Natural killer cell treated with Interleukin-12 subunit alpha and Interleukin-12 subunit beta and Interleukin-15 and Interleukin-18, amount 100 ng/mL, for 72 hours (primary cell): ENCODE data around the gene MYO6. TPM values are rescaled to one million over a fixed set of nuclear protein-coding genes. Genes with fewer than 3 reads are reported as not detected.
A peak's percentile ranks its signal among the peaks of the same experiment; 100 is the strongest.

Source experiments
- ATAC-seq, 2 donors: fragments of 150-1000 bp; cut with Tn5 transposase in 1 of 2; sonication (Bioruptor Pico), chemical (Tn5 transposase) in 1 of 2; 2 replicates each; pipeline ENCODE4 v1.10.0; 2021
- DNase-seq: peaks from one replicate; pipeline ENCODE4 v3.0.0; 2022; ENCODE audit warnings: low spot score
- H3K27ac Mint-ChIP-seq, 2 donors: 1 replicate in 1 of 2; 2 replicates in 1 of 2; pipeline ENCODE4 v1.8.0; 2022; ENCODE audit warnings: mixed read lengths in 2 of 2, mild to moderate bottlenecking in 1 of 2, moderate library complexity in 1 of 2
- H3K27me3 Mint-ChIP-seq, 2 donors: 1 replicate in 1 of 2; 2 replicates in 1 of 2; pipeline ENCODE4 v1.8.0; 2022; ENCODE audit warnings: mixed read lengths in 2 of 2
- H3K36me3 Mint-ChIP-seq: one replicate; pipeline ENCODE4 v1.8.0; 2022; ENCODE audit warnings: mixed read lengths
- H3K4me1 Mint-ChIP-seq, 2 donors: 1 replicate in 1 of 2; 2 replicates in 1 of 2; pipeline ENCODE4 v1.8.0; 2022; ENCODE audit warnings: low read depth in 2 of 2, mixed read lengths in 2 of 2, mild to moderate bottlenecking in 1 of 2
- H3K4me3 Mint-ChIP-seq: one replicate; pipeline ENCODE4 v1.8.0; 2022; ENCODE audit warnings: mixed read lengths
- H3K9me3 Mint-ChIP-seq: 2 replicates; pipeline ENCODE4 v1.8.0; 2022; ENCODE audit warnings: mixed read lengths
- total RNA-seq, 2 donors: library from RNA; stranded (reverse); gene quantifications; one replicate each; pipeline ENCODE4 v1.2.3, GENCODE V29; 2022

The MYO6 gene
- total RNA-seq, 2 donors from 2014 or later = 6.4 to 6.8 TPM

DNA sequence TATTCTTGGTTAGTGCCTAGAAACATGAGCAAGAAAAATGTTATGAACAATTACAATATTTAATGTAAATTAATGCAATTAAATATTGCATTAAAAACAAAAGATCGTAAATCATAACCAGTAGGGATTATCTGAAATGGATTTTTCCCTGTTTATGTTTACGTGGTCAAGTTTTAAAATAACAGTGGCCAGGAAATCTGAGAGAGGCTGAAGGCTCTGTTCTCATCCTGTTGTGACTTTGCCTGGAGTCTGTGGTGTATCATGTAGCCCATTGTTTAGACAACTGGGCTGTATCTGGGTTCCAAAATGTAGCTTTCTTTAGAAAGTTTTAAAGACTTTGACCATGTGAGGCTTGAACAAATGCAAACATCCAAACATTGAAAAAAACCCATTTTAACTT, 2.4 kb downstream of the MYO6 start:
- Mint-ChIP-seq H3K4me3 (peak overlapping the region; percentile 1), H3K9me3 (no peaks in the 10 kb centered on the region), H3K27me3 (peaks cover 12 to 23% of the 10 kb centered on the region in 2 donors), H3K36me3 (no peaks in the 10 kb centered on the region), H3K27ac (no peak overlapping the region), H3K4me1 (peaks cover 4 to 6% of the 10 kb centered on the region in 2 donors)
- ATAC-seq (no peak), DNase-seq (no peak)

DNA sequence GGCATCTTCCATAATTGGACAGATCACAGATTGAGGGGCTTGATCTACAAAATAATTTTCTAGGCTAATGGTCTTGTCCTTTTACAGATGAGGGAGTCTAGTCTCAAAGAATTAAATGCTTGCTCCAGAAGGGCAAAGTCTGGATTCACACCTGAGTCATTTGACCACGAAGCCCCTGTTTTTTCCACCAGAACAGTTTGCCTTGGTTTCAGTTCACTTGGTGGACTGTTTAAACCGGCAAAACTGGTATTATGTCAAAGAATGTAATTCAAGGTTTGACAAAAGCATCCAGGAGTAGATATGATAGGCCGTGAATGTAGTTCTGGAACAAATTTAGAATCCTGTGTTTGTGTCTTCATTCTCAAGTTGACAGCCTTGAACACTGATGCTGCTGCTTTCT, 3.3 kb downstream of the MYO6 start:
- no peaks in the 10 kb centered on the region for H3K9me3 Mint-ChIP-seq
- peaks cover 10 to 17% of the 10 kb centered on the region in 2 donors for H3K27me3 Mint-ChIP-seq
- no peak overlapping the region for H3K27ac Mint-ChIP-seq
- peaks cover 4 to 6% of the 10 kb centered on the region in 2 donors for H3K4me1 Mint-ChIP-seq
- H3K36me3 Mint-ChIP-seq = no peaks in the 10 kb centered on the region
- H3K4me3 Mint-ChIP-seq = no peak overlapping the region
- DNase-seq (no peak), ATAC-seq (no peak)

DNA sequence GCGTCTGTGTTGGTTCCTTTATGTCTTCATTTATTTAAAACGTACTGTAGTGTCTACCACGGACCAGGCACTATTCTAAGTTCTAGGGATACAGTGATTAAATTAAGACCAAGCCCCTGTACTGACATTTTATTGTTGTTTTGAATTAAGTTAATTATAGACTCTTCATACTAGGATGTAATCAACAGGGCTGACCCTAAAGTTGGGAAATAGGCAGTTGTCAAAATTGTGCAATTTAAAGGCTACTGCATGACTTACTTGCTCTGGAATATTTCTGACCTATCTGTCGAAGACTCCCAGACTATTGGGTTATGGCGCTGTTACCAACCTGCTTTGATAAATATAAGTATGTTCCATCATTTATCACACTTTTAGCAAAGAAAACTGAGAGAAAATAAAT, 6.7 kb downstream of the MYO6 start:
- ATAC-seq (no peak), DNase-seq (no peak)
- Mint-ChIP-seq H3K27ac (no peak overlapping the region), H3K4me1 (no peaks in the 10 kb centered on the region), H3K9me3 (no peaks in the 10 kb centered on the region), H3K4me3 (no peak overlapping the region), H3K27me3 (peaks cover 0 to 10% of the 10 kb centered on the region in 2 donors), H3K36me3 (no peaks in the 10 kb centered on the region)

DNA sequence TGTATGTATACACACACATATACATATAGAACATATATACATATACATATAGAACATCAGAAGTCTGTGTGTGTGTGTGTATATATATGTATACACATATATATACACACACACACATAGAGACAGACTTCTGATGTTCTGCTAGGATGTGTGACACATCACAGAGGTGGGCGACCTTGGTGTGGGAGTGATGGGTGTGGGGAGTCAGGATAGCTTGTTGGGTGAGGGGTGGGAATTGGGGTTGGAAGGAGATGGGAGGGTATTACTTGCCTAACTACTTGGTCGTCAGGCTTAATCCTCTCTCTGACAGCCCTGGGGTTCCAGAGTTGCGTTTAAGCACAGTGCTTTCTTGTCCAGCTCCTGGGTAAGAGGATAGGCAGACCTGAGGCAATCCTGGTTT, 8.3 kb downstream of the MYO6 start:
- H3K4me3 Mint-ChIP-seq = no peak overlapping the region

DNA sequence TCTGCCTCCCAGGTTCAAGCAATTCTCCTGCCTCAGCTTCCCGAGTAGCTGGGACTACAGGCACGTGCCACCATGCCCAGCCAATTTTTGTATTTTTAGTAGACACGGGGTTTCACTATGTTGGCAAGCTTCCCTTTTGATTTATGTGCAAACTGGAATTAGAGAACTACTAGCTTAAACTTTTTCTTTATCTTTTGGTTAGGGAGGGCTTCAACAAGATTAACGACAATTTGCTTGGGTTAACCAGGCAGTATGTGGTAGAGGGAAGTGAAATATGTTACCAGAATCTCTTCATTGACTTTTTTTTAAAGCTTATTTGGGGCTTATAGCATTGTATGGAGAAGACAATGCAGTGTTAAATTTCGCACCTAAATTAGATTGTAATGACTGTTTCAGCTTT, 9.0 kb downstream of the MYO6 start:
- H3K36me3 Mint-ChIP-seq = no peaks in the 10 kb centered on the region
- H3K4me3 Mint-ChIP-seq = no peak overlapping the region
- H3K27me3 Mint-ChIP-seq = peaks cover 0 to 14% of the 10 kb centered on the region in 2 donors
- H3K9me3 Mint-ChIP-seq = no peaks in the 10 kb centered on the region
- DNase-seq = no peak
- H3K27ac Mint-ChIP-seq = no peak overlapping the region
- no peak for ATAC-seq
- H3K4me1 Mint-ChIP-seq = no peaks in the 10 kb centered on the region

More for the DNA sequence above, 8.3 kb downstream of the MYO6 start:
- Mint-ChIP-seq H3K4me1 (no peaks in the 10 kb centered on the region), H3K27ac (no peak overlapping the region), H3K36me3 (no peaks in the 10 kb centered on the region), H3K9me3 (no peaks in the 10 kb centered on the region), H3K27me3 (peaks cover 0 to 14% of the 10 kb centered on the region in 2 donors)
- DNase-seq = no peak
- ATAC-seq = no peak

DNA sequence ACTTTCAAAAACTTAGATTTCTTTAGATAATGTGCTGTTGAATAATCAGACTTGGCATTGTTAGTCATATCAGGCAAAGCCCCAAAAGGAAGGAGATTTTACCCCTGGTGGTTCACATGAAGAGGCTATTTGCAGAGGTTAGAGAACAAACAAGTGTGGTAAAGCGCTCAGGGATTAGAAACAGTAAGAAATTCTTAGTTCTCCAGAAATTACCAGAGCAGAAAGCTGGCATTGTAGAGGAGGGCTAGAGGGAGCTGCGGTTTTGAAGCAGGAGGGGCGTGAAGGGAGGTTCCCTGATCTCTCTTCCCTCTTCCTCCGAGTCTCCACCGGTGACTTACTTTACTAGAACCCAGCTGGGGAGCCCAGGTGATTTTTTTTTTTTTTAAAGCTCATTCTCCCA, 10.2 kb downstream of the MYO6 start:
- no peaks in the 10 kb centered on the region for H3K4me1 Mint-ChIP-seq
- no peak for ATAC-seq
- DNase-seq = no peak
- no peaks in the 10 kb centered on the region for H3K36me3 Mint-ChIP-seq
- no peaks in the 10 kb centered on the region for H3K9me3 Mint-ChIP-seq
- H3K4me3 Mint-ChIP-seq = no peak overlapping the region
- no peak overlapping the region for H3K27ac Mint-ChIP-seq
- peaks cover 0 to 14% of the 10 kb centered on the region in 2 donors for H3K27me3 Mint-ChIP-seq

DNA sequence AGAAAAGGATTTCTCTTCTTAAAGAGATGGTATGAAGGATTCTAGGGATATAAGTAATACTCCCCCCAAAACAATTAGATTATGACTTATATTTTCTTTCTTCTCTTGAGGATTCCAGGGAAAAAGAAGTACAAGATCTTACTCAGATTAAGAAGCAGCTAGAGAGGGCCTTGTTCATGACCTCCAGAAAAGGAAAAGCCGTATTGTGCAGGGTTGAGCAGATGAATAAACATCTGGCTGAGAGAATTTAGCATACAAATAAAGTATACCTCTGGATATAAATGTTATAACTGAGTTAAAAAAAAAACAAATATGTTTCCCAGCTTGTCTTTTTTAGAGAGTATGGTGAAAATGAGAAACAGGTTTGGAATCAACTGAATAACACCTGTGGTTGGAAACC, 11.3 kb downstream of the MYO6 start:
- no peaks in the 10 kb centered on the region for H3K9me3 Mint-ChIP-seq
- ATAC-seq (no peak), DNase-seq (no peak)
- no peaks in the 10 kb centered on the region for H3K36me3 Mint-ChIP-seq
- no peak overlapping the region for H3K4me3 Mint-ChIP-seq
- no peak overlapping the region for H3K27ac Mint-ChIP-seq
- no peaks in the 10 kb centered on the region for H3K4me1 Mint-ChIP-seq
- peaks cover 0 to 11% of the 10 kb centered on the region in 2 donors for H3K27me3 Mint-ChIP-seq

DNA sequence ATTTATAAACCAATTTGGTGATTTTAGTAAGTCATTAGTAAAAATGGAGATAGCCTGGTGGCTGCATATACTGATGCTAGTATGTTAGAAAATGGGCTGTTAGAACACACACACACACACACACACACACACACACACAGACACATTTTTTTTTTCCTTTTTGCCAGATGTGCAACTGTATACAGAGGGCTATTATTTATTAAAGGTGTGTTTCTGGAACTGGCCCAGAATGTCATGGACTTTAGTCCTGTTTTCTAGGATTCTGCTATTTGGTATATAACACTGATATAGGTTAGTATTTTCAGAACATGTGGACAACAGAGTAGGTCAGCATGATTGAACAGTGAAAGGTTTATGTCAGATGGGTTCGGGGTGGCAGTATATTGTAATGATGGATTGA, 12.4 kb downstream of the MYO6 start:
- Mint-ChIP-seq H3K27ac (no peak overlapping the region), H3K4me3 (no peak overlapping the region), H3K27me3 (peaks cover 0 to 9% of the 10 kb centered on the region in 2 donors), H3K36me3 (no peaks in the 10 kb centered on the region), H3K9me3 (no peaks in the 10 kb centered on the region), H3K4me1 (no peaks in the 10 kb centered on the region)
- ATAC-seq = no peak
- DNase-seq = no peak

DNA sequence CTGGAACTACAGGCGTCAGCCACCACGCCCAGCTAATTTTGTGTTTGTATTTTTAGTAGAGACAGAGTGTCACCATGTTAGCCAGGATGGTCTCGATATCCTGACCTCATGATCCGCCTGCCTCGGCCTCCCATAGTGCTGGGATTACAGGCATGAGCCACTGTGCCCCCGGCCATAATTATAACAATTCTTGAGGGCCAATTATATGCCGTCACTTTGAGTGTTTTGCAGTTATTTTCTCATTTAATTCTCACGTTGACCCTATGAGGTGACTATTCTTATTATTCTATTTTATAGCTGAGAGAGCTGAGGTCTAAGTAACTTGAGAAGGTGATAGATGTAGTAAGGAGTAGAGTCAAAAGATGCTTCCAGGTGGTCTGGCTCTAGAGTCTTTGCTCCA, 13.0 kb downstream of the MYO6 start:
- Mint-ChIP-seq H3K27me3 (peaks cover 0 to 9% of the 10 kb centered on the region in 2 donors), H3K4me1 (no peaks in the 10 kb centered on the region), H3K4me3 (no peak overlapping the region), H3K9me3 (no peaks in the 10 kb centered on the region), H3K36me3 (no peaks in the 10 kb centered on the region), H3K27ac (no peak overlapping the region)
- no peak for DNase-seq
- ATAC-seq = no peak

DNA sequence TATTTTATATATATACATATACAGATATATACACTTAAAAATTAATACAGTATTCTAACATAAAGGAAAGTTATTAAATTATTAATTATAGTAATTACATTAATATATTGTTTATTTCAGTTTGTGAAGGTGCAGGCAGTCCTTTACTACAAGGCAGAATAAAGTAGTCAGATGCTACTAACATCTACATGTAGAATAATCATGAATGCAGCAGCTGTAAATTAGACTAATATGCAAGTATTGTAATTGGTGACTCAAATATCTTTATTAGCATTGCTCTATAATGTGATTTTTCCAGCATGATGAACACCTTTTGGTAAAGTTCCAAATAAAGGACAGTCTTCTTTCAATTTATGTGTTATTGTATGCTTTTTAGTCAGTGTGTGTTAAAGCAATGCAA, 17.3 kb downstream of the MYO6 start:
- peaks cover 0 to 2% of the 10 kb centered on the region in 2 donors for H3K27me3 Mint-ChIP-seq
- H3K27ac Mint-ChIP-seq = no peak overlapping the region
- no peak for DNase-seq
- H3K36me3 Mint-ChIP-seq = no peaks in the 10 kb centered on the region
- no peak for ATAC-seq
- H3K9me3 Mint-ChIP-seq = no peaks in the 10 kb centered on the region
- no peak overlapping the region for H3K4me3 Mint-ChIP-seq
- H3K4me1 Mint-ChIP-seq = peaks cover 2 to 10% of the 10 kb centered on the region in 2 donors

DNA sequence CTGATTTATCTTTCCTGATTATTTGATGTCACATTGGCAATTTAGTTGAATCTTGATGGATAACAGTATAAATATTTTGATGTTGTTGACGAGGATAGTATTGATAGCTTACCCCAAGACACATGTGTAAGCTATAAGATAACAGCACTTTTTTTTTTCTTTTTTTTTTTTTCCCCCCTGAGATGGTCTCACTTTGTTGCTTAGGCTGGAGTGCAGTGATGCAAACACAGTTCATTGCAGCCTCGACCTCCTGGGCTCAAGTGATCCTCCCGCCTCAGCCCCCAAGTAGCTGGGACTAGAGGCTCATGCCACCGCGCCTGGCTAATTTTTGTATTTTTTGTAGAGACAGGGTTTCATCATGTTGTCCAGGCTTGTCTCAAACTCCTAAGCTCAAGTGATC, 21.8 kb downstream of the MYO6 start:
- Mint-ChIP-seq H3K27ac (no peak overlapping the region), H3K27me3 (peaks cover 0 to 6% of the 10 kb centered on the region in 2 donors), H3K9me3 (no peaks in the 10 kb centered on the region), H3K4me3 (no peak overlapping the region), H3K4me1 (peaks cover 2 to 10% of the 10 kb centered on the region in 2 donors), H3K36me3 (no peaks in the 10 kb centered on the region)
- no peak for DNase-seq
- no peak for ATAC-seq

DNA sequence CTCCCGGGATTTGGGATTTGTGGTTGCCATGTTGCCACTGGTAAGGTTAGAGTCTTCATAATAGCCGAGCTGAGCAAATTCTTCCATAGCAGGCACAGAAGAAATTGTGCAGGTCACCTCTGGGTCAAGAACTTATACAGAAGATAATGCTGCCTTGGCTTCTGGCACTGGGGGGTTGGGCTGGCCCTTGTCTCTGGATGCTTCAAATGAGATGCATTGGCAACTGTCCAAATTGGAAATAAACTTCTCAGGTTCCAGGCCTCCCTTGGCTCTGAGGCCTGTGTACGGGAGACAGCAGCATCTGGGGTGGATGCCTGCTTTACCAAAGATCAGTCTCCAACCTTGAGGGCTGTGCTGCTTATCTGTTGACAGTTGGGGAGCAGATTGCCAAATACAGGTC, 26.2 kb downstream of the MYO6 start:
- ATAC-seq (no peak), DNase-seq (no peak)
- Mint-ChIP-seq H3K27ac (no peak overlapping the region), H3K9me3 (no peaks in the 10 kb centered on the region), H3K4me1 (peaks cover 0 to 6% of the 10 kb centered on the region in 2 donors), H3K27me3 (peaks cover 0 to 3% of the 10 kb centered on the region in 2 donors), H3K4me3 (no peak overlapping the region), H3K36me3 (no peaks in the 10 kb centered on the region)

DNA sequence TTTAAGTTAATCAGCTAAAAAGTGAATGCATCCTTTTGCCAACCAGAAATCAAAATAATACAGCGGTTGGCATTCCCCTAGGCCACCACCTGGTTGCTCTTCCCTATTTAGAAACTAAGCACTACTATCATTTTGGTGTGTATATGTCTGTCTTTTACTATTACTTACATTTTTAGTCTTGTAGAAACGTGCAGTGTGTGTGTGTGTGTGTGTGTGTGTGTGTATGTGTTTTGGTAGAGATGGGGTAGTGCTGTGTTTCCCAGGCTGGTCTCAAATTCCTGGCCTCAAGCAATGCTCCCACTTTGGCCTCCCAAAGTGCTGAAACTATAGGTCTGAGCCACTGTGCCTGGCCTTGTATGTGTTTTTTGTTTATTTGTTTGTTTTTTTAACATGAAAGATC, 27.4 kb downstream of the MYO6 start:
- no peak for DNase-seq
- H3K27ac Mint-ChIP-seq = no peak overlapping the region
- H3K4me1 Mint-ChIP-seq = peaks cover 3 to 12% of the 10 kb centered on the region in 2 donors
- no peaks in the 10 kb centered on the region for H3K9me3 Mint-ChIP-seq
- no peak overlapping the region for H3K4me3 Mint-ChIP-seq
- H3K36me3 Mint-ChIP-seq = no peaks in the 10 kb centered on the region
- peaks cover 0 to 3% of the 10 kb centered on the region in 2 donors for H3K27me3 Mint-ChIP-seq
- ATAC-seq = no peak

DNA sequence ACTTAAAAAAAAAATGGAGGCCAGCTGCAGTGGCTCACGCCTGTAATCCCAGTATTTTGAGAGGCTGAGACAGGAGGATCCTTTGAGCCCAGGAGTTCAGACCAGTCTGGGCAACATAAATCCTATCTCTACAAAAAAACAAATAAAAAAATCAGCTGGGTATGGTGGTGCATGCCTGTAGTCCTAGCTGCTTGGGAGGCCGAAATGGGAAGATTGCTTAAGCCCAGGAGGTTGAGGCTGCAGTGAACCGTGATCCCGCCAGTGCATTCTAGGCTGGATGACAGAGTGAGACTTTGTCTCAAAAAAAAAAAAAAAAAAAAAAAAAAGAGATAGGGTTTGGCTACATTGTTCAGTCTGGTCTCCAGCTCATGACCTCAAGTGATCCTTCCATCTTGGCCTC, 29.7 kb downstream of the MYO6 start:
- Mint-ChIP-seq H3K27me3 (peaks cover 0 to 3% of the 10 kb centered on the region in 2 donors), H3K36me3 (no peaks in the 10 kb centered on the region)
- no peak for ATAC-seq

DNA sequence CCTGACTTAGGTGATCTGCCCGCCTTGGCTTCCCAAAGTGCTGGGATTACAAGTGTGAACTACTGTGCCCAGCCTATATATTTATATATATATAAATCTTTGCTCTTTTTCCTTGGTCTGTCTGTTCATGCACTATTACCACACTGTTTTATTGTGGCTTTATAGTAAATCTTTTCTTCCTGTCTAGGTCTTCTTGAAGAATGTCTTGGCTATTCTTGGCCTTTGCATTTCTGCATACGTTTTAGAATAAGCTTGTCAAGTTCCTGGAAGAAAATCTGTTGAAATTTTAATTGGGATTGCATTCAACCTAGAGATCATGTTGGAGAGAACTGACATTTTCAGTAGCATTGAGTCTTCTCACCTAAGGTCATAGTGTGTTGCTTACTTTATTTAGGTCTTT, 37.1 kb downstream of the MYO6 start:
- H3K4me3 Mint-ChIP-seq = no peak overlapping the region
- no peaks in the 10 kb centered on the region for H3K36me3 Mint-ChIP-seq
- ATAC-seq = no peak
- peaks cover 0 to 6% of the 10 kb centered on the region in 2 donors for H3K27me3 Mint-ChIP-seq
- H3K4me1 Mint-ChIP-seq = peaks cover 6 to 13% of the 10 kb centered on the region in 2 donors
- DNase-seq = no peak
- no peak overlapping the region for H3K27ac Mint-ChIP-seq
- H3K9me3 Mint-ChIP-seq = no peaks in the 10 kb centered on the region

More for the DNA sequence above, 29.7 kb downstream of the MYO6 start:
- no peak for DNase-seq
- Mint-ChIP-seq H3K4me1 (peaks cover 7 to 21% of the 10 kb centered on the region in 2 donors), H3K9me3 (no peaks in the 10 kb centered on the region), H3K27ac (no peak overlapping the region), H3K4me3 (no peak overlapping the region)
